ENCODE data around the gene TACR1.

DNA sequence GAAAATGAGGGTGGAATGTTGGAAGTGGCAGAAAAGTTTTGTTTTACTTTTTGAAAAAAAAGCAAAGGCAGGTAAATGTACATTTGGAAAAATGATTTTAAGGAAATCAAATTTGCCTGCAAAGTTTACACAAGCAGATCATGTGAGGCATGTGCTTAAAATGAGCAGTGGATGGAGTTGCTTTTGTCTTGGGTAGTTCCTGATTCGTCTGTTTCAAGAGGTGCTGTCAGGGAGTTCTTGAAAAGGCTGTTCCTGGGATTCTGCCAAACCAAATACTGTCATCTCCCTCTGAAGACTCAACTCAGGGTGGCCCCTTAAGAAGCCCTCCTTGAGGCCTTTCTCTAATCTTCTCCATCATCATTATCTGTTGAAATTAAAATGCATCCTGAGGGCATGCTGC is 59.0 kb downstream of the TACR1 start:
- TF ChIP-seq TCF12 (IDR thresholded peaks at IDR 0.05; ENCODE audit: low read depth) (no peak), EP300 (IDR thresholded peaks at IDR 0.05; ENCODE audit: borderline replicate concordance) (no peak), CEBPB (IDR thresholded peaks at IDR 0.05) (no peak), EGR1 (IDR thresholded peaks at IDR 0.05) (no peak), YY1 (IDR thresholded peaks at IDR 0.05; ENCODE audit: low read depth) (no peak), RAD21 (IDR thresholded peaks at IDR 0.05; ENCODE audit: low read depth) (no peak), CREB1 (IDR thresholded peaks at IDR 0.05; ENCODE audit: low read depth) (no peak), TAF1 (IDR thresholded peaks at IDR 0.05; ENCODE audit: low read depth) (no peak), FOXM1 (IDR thresholded peaks at IDR 0.05; ENCODE audit: borderline replicate concordance, low read depth) (no peak), NFIC (IDR thresholded peaks at IDR 0.05) (no peak)
- TF ChIP-seq, protein P1, sequence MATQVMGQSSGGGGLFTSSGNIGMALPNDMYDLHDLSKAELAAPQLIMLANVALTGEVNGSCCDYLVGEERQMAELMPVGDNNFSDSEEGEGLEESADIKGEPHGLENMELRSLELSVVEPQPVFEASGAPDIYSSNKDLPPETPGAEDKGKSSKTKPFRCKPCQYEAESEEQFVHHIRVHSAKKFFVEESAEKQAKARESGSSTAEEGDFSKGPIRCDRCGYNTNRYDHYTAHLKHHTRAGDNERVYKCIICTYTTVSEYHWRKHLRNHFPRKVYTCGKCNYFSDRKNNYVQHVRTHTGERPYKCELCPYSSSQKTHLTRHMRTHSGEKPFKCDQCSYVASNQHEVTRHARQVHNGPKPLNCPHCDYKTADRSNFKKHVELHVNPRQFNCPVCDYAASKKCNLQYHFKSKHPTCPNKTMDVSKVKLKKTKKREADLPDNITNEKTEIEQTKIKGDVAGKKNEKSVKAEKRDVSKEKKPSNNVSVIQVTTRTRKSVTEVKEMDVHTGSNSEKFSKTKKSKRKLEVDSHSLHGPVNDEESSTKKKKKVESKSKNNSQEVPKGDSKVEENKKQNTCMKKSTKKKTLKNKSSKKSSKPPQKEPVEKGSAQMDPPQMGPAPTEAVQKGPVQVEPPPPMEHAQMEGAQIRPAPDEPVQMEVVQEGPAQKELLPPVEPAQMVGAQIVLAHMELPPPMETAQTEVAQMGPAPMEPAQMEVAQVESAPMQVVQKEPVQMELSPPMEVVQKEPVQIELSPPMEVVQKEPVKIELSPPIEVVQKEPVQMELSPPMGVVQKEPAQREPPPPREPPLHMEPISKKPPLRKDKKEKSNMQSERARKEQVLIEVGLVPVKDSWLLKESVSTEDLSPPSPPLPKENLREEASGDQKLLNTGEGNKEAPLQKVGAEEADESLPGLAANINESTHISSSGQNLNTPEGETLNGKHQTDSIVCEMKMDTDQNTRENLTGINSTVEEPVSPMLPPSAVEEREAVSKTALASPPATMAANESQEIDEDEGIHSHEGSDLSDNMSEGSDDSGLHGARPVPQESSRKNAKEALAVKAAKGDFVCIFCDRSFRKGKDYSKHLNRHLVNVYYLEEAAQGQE (IDR thresholded peaks at IDR 0.05; ENCODE audit: low read depth) = no peak
- TF ChIP-seq, protein P2, sequence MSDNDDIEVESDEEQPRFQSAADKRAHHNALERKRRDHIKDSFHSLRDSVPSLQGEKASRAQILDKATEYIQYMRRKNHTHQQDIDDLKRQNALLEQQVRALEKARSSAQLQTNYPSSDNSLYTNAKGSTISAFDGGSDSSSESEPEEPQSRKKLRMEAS (IDR thresholded peaks at IDR 0.05) = no peak
- TF ChIP-seq, protein P3, sequence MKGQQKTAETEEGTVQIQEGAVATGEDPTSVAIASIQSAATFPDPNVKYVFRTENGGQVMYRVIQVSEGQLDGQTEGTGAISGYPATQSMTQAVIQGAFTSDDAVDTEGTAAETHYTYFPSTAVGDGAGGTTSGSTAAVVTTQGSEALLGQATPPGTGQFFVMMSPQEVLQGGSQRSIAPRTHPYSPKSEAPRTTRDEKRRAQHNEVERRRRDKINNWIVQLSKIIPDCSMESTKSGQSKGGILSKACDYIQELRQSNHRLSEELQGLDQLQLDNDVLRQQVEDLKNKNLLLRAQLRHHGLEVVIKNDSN (IDR thresholded peaks at IDR 0.05) = no peak
